Upper lobe of right lung (tissue), 1 donor: ENCODE data around the gene STAT1. TPM values are rescaled to one million over a fixed set of nuclear protein-coding genes. Genes with fewer than 3 reads are reported as not detected.

Experiments
- ATAC-seq: fragments of 200-7000 bp; cut with Tn5 transposase; one replicate; pipeline ENCODE4 v1.9.1; 2020; ENCODE audit warnings: mild to moderate bottlenecking, moderate library complexity
- DNase-seq: peaks from one replicate; pipeline ENCODE4 v3.0.0-alpha.2; 2020
- H3K27ac ChIP-seq: fragments of 200-600 bp; one replicate; pipeline ENCODE4 v1.8.0; 2022
- H3K27me3 ChIP-seq: fragments of 200-600 bp; one replicate; pipeline ENCODE4 v1.8.0; 2022; ENCODE audit warnings: mild to moderate bottlenecking
- H3K36me3 ChIP-seq: fragments of 200-600 bp; one replicate; pipeline ENCODE4 v1.8.0; 2022
- H3K4me1 ChIP-seq: fragments of 200-600 bp; one replicate; pipeline ENCODE4 v1.8.0; 2022
- H3K4me3 ChIP-seq: fragments of 200-600 bp; one replicate; pipeline ENCODE4 v1.8.0; 2022; ENCODE audit warnings: mild to moderate bottlenecking
- H3K9me3 ChIP-seq: fragments of 200-600 bp; one replicate; pipeline ENCODE4 v1.8.0; 2022
- intact Hi-C: fragments of 100-400 bp; cut with DNase I; formaldehyde crosslinking; loops from one replicate; pipeline ENCODE4 v1.11.0; 2022
- total RNA-seq: library from RNA; stranded (reverse); fragmentation: NEBNext Ultra II Directional; extraction: Animal tissue kit (Norgen Biotek cat#: 25700); gene quantifications from one replicate; pipeline ENCODE4 v1.2.1, GENCODE V29; 2021
- TF ChIP-seq, protein P1 (sequence below): fragments of 200-600 bp; IDR thresholded peaks from one replicate; pipeline ENCODE4 v1.8.0; 2022; ENCODE audit warnings: antibody characterized with exemption
- donor health status: DM: no; HTN: yes; CAD: no; lungs with severe emphysema.

The STAT1 gene
- total RNA-seq, 1 donor from 2014 or later, result 98.6 TPM

DNA sequence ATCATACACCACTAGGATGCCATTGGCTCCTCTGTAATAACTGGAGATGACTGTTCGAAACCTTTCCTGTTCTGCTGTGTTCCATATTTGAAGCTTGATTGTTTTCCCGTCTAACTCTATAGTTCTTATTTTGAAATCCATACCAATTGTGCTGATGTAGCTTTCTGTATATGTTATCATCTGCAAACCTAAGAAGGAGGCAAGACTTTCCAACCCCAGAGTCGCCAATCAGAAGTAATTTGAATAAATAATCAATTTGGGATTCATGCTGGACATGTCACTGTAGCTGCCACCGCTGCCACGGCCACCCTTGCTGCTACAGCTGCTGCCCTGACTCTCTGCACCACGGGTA lies 20.7 kb downstream of the STAT1 start:
- no peak overlapping the region for H3K4me3 ChIP-seq
- no peaks in the 10 kb centered on the region for H3K9me3 ChIP-seq
- H3K27me3 ChIP-seq, result no peaks in the 10 kb centered on the region
- no peak overlapping the region for H3K27ac ChIP-seq
- TF ChIP-seq, protein P1, sequence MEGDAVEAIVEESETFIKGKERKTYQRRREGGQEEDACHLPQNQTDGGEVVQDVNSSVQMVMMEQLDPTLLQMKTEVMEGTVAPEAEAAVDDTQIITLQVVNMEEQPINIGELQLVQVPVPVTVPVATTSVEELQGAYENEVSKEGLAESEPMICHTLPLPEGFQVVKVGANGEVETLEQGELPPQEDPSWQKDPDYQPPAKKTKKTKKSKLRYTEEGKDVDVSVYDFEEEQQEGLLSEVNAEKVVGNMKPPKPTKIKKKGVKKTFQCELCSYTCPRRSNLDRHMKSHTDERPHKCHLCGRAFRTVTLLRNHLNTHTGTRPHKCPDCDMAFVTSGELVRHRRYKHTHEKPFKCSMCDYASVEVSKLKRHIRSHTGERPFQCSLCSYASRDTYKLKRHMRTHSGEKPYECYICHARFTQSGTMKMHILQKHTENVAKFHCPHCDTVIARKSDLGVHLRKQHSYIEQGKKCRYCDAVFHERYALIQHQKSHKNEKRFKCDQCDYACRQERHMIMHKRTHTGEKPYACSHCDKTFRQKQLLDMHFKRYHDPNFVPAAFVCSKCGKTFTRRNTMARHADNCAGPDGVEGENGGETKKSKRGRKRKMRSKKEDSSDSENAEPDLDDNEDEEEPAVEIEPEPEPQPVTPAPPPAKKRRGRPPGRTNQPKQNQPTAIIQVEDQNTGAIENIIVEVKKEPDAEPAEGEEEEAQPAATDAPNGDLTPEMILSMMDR, result no peak
- DNase-seq (no peak), ATAC-seq (no peak)
- peaks cover 100% of the 10 kb centered on the region for H3K36me3 ChIP-seq
- no peaks in the 10 kb centered on the region for H3K4me1 ChIP-seq
- intact Hi-C loops, result no loop called here

DNA sequence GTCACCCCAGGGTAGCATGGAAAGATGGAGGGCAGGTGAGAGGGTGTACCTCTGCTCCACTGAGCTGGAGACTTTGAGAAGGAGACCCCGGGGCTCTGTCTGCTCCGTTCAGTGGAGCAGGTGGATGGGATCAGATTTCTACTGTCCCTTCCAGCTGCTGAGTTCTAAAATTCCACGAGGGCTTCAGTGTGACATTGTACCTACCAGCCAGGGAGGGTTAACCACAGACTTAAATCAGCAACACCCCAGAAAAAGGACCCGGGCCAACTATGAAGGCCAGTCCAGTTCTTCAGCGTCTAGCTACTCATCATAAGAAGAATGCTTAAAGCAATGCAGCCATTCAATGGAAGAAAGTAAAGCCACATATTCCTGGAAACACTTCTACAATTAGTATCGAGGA lies 23.8 kb downstream of the STAT1 start:
- intact Hi-C loops, result no loop called here
- Histone ChIP-seq H3K27me3 (no peaks in the 10 kb centered on the region), H3K36me3 (peaks cover 100% of the 10 kb centered on the region), H3K27ac (no peak overlapping the region), H3K9me3 (no peaks in the 10 kb centered on the region), H3K4me3 (no peak overlapping the region), H3K4me1 (no peaks in the 10 kb centered on the region)
- ATAC-seq (no peak), DNase-seq (no peak)
- TF ChIP-seq, protein P1, result no peak

DNA sequence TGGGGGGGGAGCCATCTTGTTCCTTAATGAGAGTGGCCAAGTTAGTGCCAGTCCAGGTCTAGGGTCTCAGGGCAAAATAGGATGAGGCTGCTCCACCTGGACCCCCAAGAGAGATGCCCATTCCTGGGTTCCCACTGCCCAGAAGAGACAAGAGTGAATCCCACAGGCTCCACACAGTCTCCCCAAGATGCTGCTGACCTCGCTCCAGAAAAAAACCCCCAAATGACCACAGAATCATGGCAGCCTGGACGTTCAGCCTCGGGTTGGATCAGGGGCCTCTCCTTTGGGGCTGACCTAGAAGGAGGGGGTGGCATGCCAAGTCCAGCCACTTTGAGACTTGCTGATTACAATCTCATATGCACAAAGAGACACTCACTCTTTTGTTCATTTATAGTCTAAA lies 25.1 kb downstream of the STAT1 start:
- intact Hi-C loops, result loop anchor here (10.0 kb wide), 1 partner anchor 54 kb away; no protein-coding TSS in a partner anchor
- Histone ChIP-seq H3K27ac (no peak overlapping the region), H3K4me1 (no peaks in the 10 kb centered on the region), H3K4me3 (no peak overlapping the region), H3K9me3 (no peaks in the 10 kb centered on the region), H3K36me3 (peaks cover 100% of the 10 kb centered on the region), H3K27me3 (no peaks in the 10 kb centered on the region)
- TF ChIP-seq, protein P1, result no peak
- ATAC-seq (no peak), DNase-seq (no peak)

DNA sequence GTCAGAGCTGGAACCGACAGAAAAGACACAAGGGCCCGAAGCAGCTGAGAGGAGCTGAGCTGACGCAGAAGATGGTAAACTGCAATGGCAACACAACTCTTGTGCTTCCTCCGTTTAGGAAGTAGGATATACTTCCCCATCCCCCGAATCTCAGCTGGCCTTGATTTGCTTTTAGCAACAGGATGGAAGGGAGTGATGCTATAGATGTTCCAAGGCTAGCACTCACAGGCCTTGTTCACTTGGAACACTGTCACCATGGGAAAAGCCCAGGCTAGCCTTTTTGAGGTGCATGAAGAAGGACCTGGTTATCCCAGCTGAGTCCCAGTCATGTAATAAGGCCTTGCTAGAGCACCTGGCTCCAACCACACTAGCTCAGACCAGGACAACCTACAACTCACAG lies 26.0 kb downstream of the STAT1 start:
- no peaks in the 10 kb centered on the region for H3K27me3 ChIP-seq
- TF ChIP-seq, protein P1, result no peak
- no peak overlapping the region for H3K27ac ChIP-seq
- no peak overlapping the region for H3K4me3 ChIP-seq
- ATAC-seq, result no peak
- intact Hi-C loops, result loop anchor here (10.0 kb wide), 1 partner anchor 53 kb away; no protein-coding TSS in a partner anchor
- peaks cover 100% of the 10 kb centered on the region for H3K36me3 ChIP-seq
- H3K4me1 ChIP-seq, result no peaks in the 10 kb centered on the region
- no peak for DNase-seq
- no peaks in the 10 kb centered on the region for H3K9me3 ChIP-seq

DNA sequence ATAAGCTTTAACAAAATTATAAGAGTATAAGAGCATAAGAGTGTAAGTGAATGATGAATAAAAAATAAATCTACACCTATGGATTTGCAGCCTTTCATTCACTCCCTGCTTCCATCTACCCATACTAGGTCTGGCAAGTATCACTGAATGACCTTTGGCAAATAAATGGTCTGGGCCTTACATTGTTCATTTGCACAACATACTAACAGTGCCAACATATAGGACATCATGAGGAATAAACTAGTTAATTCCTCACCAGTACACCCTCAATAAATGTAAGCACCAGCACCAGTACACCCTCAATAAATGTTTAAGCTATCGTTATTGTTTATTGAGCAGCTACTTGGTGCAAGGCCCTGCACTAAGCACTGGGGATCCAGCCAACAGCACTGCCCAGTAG lies 26.9 kb downstream of the STAT1 start:
- no peak overlapping the region for H3K4me3 ChIP-seq
- no peak overlapping the region for H3K27ac ChIP-seq
- peaks cover 100% of the 10 kb centered on the region for H3K36me3 ChIP-seq
- H3K27me3 ChIP-seq, result no peaks in the 10 kb centered on the region
- no peaks in the 10 kb centered on the region for H3K4me1 ChIP-seq
- TF ChIP-seq, protein P1, result no peak
- no peaks in the 10 kb centered on the region for H3K9me3 ChIP-seq
- intact Hi-C loops, result loop anchor here (10.0 kb wide), 1 partner anchor 52 kb away; no protein-coding TSS in a partner anchor
- DNase-seq, result no peak
- no peak for ATAC-seq
